Measurements from ENCODE around the gene KPNA4. TPM values are rescaled to one million over a fixed set of nuclear protein-coding genes. Genes with fewer than 3 reads are reported as not detected.
A peak's percentile ranks its signal among the peaks of the same experiment; 100 is the strongest.

Gene KPNA4
- total RNA-seq, 4 donors from 2014 or later: 23.0 to 27.7 (median 24.6) TPM

- no peak for TF ChIP-seq CTCF (IDR thresholded peaks at IDR 0.05)
- no peak for TF ChIP-seq POLR2A (IDR thresholded peaks at IDR 0.05)
- intact Hi-C loops (cut with DNase I; ENCODE audit: low total_unique reads): no loop called here
- 5 to 8% methylated on average over 26 of the region's 26 CpGs for WGBS, 2 donors
- DNase-seq (ENCODE audit: low spot score in 2 of 2): no peak
- H3K4me3 ChIP-seq (ENCODE audit: low read depth, poor library complexity, severe bottlenecking): peak overlapping the region; percentile 60
Measured at GRCh38 chr3:160448845-160449635, 116.3 kb downstream of the KPNA4 start.

DNA sequence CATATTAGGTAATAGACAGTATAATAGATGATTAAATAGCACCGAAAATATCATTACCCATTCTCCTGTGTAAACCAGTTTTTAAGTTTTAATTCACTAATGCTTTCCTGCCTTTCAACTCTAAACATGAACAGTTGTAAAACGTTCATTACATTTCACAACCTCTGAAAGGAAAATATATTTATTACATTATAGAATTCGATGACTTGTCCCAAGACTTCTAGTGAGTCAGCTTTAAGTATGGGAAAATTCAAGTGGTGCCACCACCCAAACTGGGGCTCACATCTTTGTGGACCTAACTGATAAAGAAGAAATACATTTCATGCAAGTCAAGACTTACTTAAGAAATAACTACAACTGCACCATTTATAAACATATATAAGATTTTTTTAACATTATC, 117.8 kb downstream of the KPNA4 start:
- TF ChIP-seq CTCF (IDR thresholded peaks at IDR 0.05) (no peak), POLR2A (IDR thresholded peaks at IDR 0.05) (no peak)
- no peak for DNase-seq (ENCODE audit: low spot score in 2 of 2)
- no peak overlapping the region for H3K4me3 ChIP-seq (ENCODE audit: low read depth, poor library complexity, severe bottlenecking)
- 50 to 51% methylated on average over 3 of the region's 3 CpGs for WGBS, 2 donors
- intact Hi-C loops (cut with DNase I; ENCODE audit: low total_unique reads): no loop called here

DNA sequence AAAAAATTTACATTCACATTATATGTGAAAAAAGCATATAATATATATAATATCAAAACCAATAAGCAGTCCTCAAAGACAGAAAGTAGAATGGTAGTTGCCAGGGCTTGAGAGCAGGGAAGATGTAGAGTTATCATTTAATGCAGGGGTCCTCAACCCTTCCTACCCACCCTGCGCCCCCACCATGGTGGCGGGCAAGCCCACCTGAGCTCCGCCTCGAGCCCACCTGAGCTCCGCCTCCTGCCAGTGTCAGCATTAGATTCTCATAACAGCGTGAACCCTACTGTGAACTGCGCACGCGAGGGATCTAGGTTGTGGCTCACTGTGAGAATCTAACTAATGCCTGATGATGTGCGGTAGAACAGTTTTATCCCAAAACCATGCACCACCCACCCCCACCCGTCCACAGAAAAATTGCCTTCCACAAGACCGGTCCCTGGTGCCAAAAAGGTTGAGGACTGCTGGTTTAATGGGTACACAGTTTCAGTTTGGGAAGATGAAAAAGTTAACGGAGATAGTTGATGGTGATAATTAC, 118.8 kb downstream of the KPNA4 start:
- TF ChIP-seq POLR2A (IDR thresholded peaks at IDR 0.05) (no peak), CTCF (IDR thresholded peaks at IDR 0.05) (no peak)
- intact Hi-C loops (cut with DNase I; ENCODE audit: low total_unique reads): no loop called here
- 96% methylated on average over 13 of the region's 13 CpGs for WGBS, 2 donors
- no peak overlapping the region for H3K4me3 ChIP-seq (ENCODE audit: low read depth, poor library complexity, severe bottlenecking)
- DNase-seq (ENCODE audit: low spot score in 2 of 2): no peak

GRCh38 chr3:160445854-160446253, 119.5 kb downstream of the KPNA4 start:
- no peak for DNase-seq (ENCODE audit: low spot score in 2 of 2)
- no peak overlapping the region for H3K4me3 ChIP-seq (ENCODE audit: low read depth, poor library complexity, severe bottlenecking)
- intact Hi-C loops (cut with DNase I; ENCODE audit: low total_unique reads): no loop called here
- 100% methylated on average over 1 of the region's 1 CpG for WGBS, 2 donors
- TF ChIP-seq POLR2A (IDR thresholded peaks at IDR 0.05) (no peak), CTCF (IDR thresholded peaks at IDR 0.05) (no peak)

Other genes starting within 250 kb of the KPNA4 start
- 10 to 100 TPM in 3 of 4 donors, 1 to 10 TPM in 1; 9.7 to 15.7 (median 15.3) TPM for gene IFT80, start 166.3 kb downstream of the KPNA4 start, total RNA-seq
- 10 to 100 TPM; 18.5 to 33.7 (median 28.6) TPM for gene SMC4, start 165.9 kb downstream of the KPNA4 start, total RNA-seq
- gene TRIM59, start 115.8 kb downstream of the KPNA4 start, total RNA-seq: 1 to 10 TPM; 2.7 to 7.0 (median 3.3) TPM
- gene ARL14, start 111.6 kb upstream of the KPNA4 start, total RNA-seq: under 1 TPM in 1 of 4 donors, not detected in 3; 0.49 TPM
- gene PPM1L, start 190.7 kb upstream of the KPNA4 start, total RNA-seq: 10 to 100 TPM; 34.9 to 46.5 (median 40.7) TPM